Stimulated activated CD8-positive, alpha-beta memory T cell treated with anti-CD3 and anti-CD28 coated beads, Interleukin-7, amount 100 ng/mL, for 48 hours (primary cell): ENCODE data around the gene WDR72.

Experiments
- DNase-seq, 2 donors: peaks; one replicate each; pipeline ENCODE4 v3.0.0-alpha.2; 2020; ENCODE audit warnings: low read depth in 1 of 2; ENCODE audit errors: extremely low read depth in 1 of 2

The WDR72 gene

DNA sequence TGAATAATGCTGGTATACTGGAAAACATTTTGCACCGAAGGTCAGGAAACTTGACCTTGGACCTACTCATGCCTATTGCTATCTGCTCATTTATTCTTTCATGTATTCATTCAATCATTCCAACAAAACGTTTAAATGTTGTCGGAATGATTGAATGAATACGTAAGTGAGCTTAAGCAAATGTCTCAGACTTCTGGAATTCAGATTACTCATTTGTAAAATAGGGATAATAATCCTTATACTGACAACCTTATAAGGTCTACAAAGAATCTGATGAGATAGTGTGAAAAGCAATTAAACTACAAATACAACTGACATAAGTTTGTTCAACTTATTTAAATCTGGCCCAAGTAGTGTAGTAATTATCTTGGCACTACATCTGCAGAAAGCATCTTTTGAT lies 288.7 kb downstream of the WDR72 start:
- no peak for DNase-seq

DNA sequence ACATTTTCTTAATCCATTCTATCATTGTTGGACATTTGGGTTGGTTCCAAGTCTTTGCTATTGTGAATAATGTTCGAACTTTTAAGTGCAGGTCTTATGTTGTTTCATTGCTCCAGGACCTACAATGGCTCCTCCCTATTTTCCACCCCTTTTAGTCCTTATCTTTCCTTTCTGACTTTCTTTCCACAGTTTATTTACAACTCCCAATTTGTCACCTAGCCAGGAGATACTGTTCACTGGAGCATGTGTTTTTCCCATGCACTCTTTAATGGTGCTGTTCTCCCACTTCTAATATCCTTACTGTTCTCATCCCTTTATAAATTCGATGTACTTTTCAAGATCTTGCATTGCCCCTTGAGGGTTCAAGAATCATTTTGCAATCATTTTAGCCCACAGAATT lies 290.0 kb downstream of the WDR72 start:
- no peak for DNase-seq
